GM21619 (cell line): Measurements from ENCODE around the gene P3H3.
"Not testable (repeated sequence)": the region's sequence is repeated elsewhere in the genome, so short reads cannot be mapped to it uniquely, and the experiment has no call there.

Experiments
- ATAC-seq: cut with Tn5 transposase; IDR thresholded peaks from one replicate; pipeline ENCODE4 v1.9.1; 2021; ENCODE audit not compliant: unreplicated experiment

The P3H3 gene

DNA sequence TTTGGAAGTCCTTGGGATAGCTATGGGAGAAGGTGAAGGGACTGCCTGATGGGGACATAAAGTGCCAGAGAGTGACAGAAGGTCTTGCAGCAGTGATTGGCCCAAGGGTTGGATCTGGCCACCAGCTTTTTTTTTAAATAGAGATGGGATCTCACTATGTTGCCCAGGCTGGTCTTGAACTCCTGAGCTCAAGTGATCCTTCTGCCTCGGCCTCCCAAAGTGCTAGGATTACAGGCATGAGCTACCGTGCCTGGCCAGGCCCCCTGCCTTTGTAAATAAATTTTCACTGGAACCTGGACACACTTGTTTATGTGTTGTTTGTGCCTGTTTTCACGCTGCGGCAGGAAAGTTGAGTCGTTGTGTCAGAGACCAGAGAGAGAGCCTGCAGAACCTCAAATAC, 37.1 kb downstream of the P3H3 start:
- not testable (repeated sequence) for ATAC-seq

DNA sequence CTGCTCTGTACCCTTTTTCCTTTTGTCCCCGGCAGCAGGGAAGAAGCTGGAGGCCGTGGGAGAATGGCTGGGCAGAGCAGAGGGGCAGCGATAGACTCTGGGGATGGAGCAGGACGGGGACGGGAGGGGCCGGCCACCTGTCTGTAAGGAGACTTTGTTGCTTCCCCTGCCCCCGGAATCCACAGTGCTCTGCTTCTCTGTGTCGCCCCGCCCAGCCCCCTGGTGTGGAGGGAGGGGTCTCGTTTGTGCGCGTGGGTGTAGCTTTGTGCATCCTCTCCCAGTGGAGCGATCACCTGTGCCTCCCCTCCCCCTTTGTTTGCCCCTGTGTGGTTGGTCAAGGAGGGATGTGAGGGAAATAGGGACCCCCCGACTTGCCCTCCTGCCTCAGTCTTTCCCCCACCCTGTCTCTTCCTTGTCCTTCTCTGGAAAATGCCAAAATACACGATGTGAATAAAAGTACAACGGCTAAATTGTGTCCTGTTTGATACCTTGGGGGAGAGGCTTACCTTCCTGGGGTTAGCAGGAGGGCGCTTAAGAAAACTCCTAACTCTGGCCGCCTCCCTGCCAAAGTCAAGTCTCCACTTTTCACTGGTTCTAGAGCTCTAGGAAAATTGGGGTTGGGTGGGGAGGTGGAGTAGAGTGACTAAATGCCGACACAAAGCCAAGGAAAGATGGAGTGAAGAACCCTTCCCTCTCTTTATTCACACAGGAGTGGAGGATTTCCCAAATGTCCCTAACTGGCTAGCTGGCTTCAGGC, 38.1 kb downstream of the P3H3 start:
- ATAC-seq = no peak

DNA sequence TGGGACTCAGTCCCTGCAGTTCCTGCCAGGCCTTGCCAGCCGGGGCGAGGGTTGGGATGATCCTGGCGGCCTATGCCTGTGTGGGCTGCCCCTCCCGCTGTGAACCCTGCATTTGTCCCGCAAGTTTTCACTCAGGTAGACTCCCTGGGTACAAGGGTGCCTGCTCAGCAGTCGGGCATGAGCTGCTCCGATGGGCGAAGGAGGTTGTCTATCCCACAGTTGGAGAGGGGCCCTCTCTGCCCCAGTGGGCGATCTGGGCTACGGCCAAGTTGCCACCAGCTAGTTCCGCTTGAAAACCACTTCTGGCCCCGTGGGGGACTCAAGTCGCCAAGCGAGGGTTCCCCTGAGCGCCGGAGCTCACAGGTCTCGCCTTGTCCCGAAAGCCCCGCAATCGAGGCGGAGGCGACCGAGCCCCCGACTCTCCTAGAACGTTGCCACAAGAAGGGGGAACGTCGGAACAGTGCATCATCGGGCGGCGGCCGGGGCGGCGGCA, 38.8 kb downstream of the P3H3 start:
- ATAC-seq = peak; percentile 7

DNA sequence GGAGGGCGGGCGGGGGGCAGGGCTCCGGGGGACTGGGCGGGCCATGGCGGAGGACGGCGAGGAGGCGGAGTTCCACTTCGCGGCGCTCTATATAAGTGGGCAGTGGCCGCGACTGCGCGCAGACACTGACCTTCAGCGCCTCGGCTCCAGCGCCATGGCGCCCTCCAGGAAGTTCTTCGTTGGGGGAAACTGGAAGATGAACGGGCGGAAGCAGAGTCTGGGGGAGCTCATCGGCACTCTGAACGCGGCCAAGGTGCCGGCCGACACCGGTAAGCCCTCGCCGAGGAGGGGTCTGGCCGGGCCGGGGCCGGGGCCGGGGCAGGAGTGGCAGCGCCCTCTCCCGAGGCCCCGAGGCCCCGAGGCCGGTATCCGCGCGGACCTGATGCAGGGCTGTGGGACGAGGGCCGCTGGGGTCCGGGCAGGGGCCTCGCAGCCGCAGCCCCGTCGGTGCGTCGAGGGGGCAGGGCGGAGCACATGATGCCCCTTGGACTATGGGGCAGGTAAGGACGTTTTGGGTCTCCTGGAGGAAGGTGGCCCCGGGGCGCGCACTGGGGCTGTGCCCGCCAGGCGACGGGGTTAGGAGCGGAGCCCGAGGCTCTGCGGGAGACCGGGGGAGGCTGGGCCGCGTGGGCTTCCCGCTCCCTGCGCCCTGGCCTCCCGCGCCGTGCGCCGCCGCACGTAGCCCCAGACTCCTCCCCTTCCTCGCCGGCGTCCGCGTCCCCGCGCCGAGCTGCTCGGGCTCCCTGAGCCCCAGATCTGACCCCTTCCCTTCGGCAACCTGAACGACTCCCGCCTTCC, 39.4 kb downstream of the P3H3 start, which contains the start of gene TPI1:
TSS of gene TPI1 (plus strand) at position 119 of the 798 bp plus-strand sequence. CDS start at position 155, 36 bp downstream.
- peak; percentile 46 for ATAC-seq

DNA sequence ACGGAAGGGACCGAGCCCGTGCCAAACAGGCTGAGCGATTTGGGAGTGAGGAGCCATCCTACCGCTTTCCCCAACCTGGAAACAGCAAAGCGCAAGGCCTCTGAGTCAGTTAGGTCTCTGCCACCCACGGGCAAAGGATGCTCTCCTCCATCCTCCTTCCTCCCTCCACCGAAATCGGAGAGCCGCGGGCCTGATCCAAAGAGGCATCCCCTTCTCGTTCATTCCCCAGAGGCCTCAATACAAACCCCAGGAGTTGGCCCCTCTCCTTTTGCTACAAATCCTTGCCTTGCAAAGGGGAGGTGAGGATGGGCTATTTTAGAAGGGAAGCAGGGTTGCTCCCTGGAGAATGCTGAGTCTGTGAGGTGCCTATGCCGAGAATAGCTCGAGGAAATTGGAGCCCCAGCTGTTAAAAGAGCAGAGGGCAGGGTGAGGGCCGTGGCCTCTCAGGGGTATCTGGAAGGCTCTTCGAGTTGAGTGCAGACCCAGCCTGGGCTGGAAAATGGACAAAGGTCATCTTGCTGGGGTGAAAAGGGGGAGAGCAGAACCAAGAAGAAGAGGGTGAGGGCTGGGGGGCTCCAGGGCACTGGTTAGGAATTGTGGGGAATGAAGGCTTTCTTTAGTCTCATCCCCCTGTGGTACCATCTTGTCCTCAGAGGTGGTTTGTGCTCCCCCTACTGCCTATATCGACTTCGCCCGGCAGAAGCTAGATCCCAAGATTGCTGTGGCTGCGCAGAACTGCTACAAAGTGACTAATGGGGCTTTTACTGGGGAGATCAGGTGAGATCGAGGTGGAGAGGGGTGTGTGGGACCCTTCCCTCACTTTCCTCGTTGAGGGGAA, 40.2 kb downstream of the P3H3 start:
- no peak for ATAC-seq

DNA sequence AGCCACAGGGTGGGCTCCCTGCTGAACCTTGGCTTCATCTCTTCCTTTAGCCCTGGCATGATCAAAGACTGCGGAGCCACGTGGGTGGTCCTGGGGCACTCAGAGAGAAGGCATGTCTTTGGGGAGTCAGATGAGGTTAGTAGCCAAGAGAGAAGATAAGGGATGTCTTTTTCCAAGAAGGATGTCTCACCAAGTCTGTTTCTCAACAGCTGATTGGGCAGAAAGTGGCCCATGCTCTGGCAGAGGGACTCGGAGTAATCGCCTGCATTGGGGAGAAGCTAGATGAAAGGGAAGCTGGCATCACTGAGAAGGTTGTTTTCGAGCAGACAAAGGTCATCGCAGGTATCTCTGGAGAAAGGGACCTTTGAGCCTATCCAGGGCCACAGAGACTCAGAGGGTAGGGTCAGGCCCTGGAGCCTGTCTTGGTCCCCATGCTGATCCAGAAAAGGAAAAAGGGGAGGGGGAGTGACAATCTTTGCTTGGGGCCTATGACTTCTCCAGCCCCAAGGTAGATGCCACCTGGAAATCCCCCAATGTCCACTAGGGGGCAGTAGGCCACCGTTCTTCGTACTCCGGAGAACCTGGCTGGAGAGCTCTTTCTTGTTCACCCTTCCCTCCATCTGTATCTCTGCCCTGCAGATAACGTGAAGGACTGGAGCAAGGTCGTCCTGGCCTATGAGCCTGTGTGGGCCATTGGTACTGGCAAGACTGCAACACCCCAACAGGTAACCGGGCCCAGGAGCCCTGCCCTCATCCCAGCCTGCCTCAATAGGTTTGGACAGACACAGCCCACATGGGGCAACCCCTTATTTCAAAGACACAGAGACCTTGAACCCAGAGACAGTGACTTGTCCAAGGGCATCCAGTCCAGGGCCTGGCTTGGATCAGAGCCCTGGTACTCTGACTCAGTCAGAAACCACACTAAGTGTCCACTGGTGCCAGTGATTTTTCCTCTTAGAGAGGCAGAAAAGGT, 41.1 kb downstream of the P3H3 start:
- no peak for ATAC-seq

DNA sequence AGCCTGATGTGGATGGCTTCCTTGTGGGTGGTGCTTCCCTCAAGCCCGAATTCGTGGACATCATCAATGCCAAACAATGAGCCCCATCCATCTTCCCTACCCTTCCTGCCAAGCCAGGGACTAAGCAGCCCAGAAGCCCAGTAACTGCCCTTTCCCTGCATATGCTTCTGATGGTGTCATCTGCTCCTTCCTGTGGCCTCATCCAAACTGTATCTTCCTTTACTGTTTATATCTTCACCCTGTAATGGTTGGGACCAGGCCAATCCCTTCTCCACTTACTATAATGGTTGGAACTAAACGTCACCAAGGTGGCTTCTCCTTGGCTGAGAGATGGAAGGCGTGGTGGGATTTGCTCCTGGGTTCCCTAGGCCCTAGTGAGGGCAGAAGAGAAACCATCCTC, 42.1 kb downstream of the P3H3 start:
- not testable (repeated sequence) for ATAC-seq

DNA sequence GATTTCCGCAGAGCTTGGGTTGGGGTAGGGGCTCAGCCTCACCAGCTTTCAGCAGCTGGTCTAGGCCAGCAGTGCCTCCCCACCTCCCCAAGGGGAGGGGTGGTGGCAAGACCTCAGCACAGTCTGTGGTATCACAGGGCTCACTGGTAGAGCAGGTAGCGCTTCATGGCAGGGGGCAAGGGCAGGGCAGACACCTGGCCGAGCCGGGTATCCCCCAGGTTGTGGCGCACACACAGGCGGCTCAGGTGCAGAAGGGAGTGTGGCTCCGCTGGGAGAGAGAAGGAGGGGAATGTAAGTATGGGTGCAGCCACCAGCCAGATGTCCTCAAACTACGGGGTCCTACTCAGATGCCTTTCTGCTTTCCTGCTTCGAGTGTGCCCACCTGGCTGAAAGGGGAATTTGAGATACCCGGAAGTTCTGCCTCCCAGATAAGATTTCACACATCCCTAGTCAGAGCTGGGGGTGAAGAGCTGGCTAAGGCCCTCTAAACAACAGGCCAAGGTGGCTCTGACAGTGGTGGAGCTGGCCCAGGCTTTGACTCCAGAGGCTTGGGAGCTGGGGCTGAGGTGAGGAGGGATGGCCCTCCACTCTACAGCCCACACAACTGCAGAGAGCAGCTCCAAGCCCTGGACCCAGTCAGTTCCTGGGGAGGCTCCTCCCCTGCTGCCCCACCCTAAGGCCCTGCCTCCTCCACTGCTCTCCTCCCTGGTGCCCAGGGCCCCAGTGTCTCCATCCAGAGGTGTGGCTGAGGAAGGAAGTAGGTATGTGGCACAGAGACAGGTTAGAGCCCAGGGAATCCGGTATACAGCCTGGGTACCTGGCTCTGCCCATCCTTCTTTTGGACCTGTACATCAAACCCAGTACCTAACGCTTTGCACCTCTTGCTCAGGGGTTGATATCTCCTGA, 43.1 kb downstream of the P3H3 start:
- no peak for ATAC-seq

DNA sequence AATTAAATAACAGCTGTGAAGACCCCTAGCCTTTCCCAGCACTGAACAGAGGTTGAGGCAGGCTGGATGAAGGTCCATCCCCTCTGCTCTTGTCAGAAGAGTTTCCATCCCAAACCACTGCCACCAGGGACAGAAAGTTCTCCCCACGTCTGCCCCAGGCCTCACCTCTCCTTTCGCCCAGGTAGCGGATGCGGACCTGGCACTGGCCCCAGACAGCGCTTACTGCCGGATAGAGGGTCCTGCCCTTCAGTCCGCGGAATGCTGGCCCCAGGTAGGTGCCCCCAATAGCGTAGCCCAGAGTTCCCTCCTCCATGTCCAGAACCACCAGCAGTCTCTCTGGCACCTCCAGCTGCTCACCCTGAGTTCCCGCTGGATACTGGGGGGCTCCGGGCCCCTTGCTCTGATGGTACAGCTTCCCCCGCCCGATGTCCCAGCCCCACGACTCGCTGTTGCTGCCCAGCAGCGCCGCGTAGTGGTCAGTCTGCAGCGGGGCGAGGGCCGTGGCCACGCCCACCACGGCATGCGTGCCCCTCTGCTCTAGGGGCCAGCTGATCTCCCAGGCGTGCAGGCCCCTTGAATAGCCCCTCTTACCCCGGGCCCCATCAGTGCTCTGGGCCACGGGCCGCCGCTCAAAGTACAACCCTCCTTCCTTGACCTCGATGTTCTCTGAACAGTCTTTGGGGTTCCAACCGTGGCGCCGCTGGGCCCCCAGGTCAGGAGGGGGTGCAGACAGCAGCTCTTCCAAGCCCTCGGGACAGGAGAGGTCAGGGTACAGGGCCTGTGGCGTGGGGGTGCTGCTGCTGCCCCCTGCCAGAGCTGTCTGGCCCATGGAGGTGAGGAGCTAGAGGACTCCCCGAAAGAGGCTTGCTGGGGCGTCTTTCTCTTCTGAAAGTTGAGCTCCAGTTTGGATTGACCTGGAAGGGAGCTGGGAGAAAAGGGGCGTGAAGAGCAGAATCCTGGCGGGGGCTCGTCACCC, 44.2 kb downstream of the P3H3 start:
- peak; percentile 25 for ATAC-seq

DNA sequence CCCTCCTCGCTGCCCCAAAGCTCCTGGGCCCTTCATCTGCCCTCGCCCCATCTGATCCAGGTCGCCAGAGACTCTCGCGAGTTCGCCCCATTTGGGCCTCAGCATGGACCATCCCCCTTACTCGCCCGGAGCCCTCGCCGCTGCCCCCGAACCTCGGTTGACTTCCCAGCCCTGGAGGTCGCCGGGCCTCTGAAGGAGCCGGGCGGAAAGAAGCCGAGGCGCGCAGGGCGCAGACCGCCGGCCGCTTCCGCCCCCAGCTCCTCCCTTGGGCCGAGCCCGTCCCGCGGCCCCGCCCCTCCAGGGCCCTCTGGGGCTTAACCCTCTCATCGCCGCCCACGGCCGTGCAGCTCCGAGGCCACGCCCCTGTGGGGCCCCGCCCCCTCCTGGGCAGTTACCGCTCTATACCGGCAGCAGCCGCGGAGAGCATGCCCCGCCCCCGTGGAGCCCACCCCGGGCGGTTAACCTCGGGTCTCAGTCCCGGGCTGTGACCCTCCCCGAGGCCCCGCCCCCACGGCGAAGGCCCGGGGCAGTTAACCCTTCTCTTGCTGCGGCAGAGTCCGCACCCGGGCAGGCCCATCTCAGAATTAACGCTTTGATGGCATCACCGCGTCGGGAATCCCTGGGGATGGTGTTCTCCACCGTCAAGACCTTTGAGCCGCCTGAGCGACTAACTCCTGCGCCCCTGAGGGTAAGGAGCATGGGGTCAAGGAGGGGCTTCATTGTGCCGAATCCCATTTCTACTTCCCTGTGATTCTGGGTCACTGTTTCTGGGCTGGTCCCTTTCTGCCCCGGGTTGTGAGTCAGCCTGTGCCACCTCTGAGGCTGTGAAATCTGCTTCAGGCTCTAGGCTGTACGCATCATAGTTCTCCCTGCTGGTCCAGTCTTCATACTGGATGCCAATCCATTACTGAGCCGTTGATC, 45.1 kb downstream of the P3H3 start, which contains the start of gene SPSB2:
TSS of gene SPSB2 (minus strand) at position 210 of the 921 bp plus-strand sequence. CDS start 402 bp downstream, outside the sequence.
- ATAC-seq = peak; percentile 66

DNA sequence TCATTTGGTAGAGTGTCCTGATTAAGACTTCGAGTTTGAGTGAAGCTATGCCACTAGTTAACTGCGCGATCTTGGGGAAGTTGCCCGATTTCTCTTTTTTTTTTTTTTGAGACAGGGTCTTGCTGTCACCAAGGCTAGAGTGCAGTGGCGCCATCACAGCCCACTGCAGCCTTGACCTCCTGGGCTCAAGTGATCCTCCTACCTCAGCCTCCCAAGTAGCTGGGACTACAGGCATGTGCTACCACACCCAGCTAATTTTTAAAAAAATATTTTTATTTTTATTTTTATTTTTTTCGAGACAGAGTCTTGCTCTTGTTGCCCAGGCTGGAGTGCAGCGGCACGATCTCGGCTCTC, 45.8 kb downstream of the P3H3 start:
- ATAC-seq = not testable (repeated sequence)

DNA sequence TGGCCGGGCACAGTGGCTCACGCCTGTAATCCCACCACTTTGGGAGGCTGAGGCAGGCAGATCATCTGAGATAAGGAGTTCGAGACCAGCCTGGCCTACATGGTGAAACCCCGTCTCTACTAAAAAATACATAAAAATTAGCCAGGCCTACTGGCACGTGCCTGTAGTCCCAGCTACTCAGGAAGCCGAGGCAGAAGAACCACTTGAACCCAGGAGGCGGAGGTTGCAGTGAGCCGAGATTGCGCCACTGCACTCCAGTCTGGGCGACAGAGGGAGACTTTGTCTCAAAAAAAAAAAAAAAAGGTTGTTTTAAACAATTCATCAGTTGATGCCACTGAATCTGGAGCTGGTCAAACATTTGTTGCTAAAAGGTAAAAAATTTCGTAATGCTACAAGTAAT, 51.6 kb downstream of the P3H3 start:
- not testable (repeated sequence) for ATAC-seq

DNA sequence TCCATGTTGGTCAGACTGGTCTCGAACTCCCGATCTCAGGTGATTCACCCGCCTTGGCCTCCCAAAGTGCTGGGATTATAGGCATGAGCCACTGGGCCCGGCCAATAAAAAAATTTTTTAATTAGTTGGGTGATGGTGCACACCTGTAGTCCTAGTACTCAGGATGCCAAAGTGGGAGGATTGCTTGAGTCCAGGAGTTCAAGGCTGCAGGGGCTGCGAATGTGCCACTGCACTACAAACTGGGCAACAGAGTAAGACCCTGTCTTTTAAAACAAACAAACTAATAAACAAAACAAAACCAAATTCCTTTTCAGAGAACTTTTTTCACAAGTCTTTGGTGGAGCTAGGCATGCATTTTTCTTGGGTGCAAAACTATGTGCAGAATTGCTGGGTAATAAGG, 55.0 kb downstream of the P3H3 start:
- ATAC-seq = no peak

DNA sequence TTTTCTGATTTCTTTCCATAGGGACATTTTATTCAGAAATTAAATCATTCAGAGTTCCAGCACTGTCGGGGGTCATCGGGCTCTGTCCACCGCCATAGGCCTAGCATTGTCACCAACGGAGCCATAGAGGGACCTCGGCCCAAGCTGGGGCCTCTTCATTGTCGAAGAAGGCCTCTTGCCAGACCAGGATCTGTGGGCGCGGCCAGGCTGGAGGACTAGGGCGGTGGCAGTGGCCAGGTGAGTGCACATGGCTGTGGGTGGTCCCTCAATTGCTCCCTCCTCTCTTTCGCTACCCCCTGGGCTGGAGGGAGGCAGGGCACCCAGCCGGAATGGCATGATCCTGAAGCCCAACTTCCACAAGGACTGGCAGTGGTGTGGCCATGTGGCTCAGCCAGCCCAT, 55.5 kb downstream of the P3H3 start:
- ATAC-seq = no peak

DNA sequence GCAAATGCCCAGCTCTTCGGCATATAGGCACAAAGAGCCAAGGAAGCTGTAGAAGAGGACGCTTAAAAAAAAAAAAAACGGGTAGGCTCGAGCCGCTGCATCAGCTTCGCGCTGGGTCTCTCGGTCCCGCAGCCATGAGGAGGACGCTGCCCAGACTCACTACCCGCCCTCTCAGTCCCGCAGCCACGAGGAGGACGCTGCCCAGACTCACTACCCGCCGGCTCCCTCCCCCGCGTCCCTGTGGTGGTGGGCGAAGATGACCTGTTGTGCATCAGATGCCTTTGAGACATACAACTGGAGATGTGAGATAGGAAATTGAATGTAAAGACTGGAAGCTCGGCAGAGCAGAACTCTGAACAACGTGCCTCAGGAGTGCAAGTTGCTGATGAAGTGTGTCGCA, 56.3 kb downstream of the P3H3 start:
- no peak for ATAC-seq

DNA sequence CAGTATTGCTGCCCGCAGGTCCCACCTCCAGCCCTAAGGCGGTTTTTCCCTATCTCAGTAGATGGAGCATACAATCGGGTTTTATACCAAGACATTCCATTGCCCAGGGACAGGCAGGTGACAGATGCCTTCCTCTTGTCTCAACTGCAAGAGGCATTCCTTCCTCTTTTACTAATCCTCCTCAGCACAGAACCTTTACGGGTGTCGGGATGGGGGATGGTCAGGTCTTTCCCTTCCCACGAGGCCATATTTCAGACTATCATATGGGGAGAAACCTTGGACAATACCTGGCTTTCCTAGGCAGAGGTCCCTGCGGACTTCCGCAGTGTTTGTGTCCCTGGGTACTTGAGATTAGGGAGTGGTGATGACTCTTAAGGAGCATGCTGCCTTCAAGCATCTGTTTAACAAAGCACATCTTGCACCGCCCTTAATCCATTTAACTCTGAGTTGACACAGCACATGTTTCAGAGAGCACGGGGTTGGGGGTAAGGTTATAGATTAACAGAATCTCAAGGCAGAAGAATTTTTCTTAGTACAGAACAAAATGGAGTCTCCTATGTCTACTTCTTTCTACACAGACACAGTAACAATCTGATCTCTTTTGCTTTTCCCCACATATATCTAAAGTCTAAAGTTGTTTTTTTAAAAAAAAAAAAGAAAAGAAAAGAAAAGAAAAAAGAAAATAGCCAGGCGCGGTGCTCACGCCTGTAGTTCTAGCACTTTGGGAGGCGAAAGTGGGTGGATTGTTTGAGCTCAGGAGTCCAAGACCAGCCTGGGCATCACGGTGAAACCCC, 58.2 kb downstream of the P3H3 start:
- not testable (repeated sequence) for ATAC-seq
